Testis (tissue), 2 donors: ENCODE data around the gene HECW1.

Experiments
- POLR2A ChIP-seq: fragments of 450-650 bp; IDR thresholded peaks from one replicate; pipeline ENCODE4 v1.6.1; 2017; ENCODE audit warnings: antibody characterized with exemption, mild to moderate bottlenecking, moderate library complexity
- TF ChIP-seq, protein P1 (sequence below), 3 experiments: fragments of 450-650 bp in 2 of 3; fragments of 200-600 bp in 1 of 3; sonication (generic) in 1 of 3; IDR thresholded peaks; one replicate each; pipeline ENCODE4 v1.5.1; 2016 to 2019; ENCODE audit warnings: antibody characterized with exemption in 3 of 3, mild to moderate bottlenecking in 2 of 3, moderate library complexity in 1 of 3

- no peak for TF ChIP-seq POLR2A
- TF ChIP-seq, protein P1, sequence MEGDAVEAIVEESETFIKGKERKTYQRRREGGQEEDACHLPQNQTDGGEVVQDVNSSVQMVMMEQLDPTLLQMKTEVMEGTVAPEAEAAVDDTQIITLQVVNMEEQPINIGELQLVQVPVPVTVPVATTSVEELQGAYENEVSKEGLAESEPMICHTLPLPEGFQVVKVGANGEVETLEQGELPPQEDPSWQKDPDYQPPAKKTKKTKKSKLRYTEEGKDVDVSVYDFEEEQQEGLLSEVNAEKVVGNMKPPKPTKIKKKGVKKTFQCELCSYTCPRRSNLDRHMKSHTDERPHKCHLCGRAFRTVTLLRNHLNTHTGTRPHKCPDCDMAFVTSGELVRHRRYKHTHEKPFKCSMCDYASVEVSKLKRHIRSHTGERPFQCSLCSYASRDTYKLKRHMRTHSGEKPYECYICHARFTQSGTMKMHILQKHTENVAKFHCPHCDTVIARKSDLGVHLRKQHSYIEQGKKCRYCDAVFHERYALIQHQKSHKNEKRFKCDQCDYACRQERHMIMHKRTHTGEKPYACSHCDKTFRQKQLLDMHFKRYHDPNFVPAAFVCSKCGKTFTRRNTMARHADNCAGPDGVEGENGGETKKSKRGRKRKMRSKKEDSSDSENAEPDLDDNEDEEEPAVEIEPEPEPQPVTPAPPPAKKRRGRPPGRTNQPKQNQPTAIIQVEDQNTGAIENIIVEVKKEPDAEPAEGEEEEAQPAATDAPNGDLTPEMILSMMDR (IDR thresholded peaks at IDR 0.05): no peak
Measured at GRCh38 chr7:43116451-43116850, 4.0 kb downstream of the HECW1 start.
